Body of pancreas (tissue), 4 donors: ENCODE data around the gene GFRA1.

ENCODE experiments used
- CTCF ChIP-seq, 7 experiments: fragments of 450-650 bp in 4 of 7; fragments of 200-600 bp in 3 of 7; sonication (generic) in 3 of 7; IDR thresholded peaks; one replicate each; pipeline ENCODE4 v1.5.1; 2016 to 2019; ENCODE audit warnings: antibody characterized with exemption in 7 of 7
- POLR2A ChIP-seq, 3 donors: fragments of 450-650 bp; IDR thresholded peaks; one replicate each; pipeline ENCODE4 v1.6.1; 2016; ENCODE audit warnings: antibody characterized with exemption in 3 of 3, mild to moderate bottlenecking in 2 of 3

GRCh38 chr10:116307455-116307854 lies 34.4 kb upstream of the GFRA1 start:
- no peak for TF ChIP-seq CTCF (IDR thresholded peaks at IDR 0.05)
- no peak for TF ChIP-seq POLR2A (IDR thresholded peaks at IDR 0.05)
